BE2C (cell line): ENCODE measurements around the gene GALNT7.

Experiments
- DNase-seq: peaks from one replicate; pipeline ENCODE4 v3.0.0-alpha.2; 2020
- H3K27me3 ChIP-seq: fragments of 250-450 bp; sonication (Bioruptor Pico); 2 replicates; pipeline ENCODE4 v1.5.1; 2020; ENCODE audit warnings: mild to moderate bottlenecking
- H3K36me3 ChIP-seq: fragments of 250-450 bp; sonication (Bioruptor Pico); 2 replicates; pipeline ENCODE4 v1.5.1; 2020; ENCODE audit warnings: mild to moderate bottlenecking
- H3K4me1 ChIP-seq: fragments of 250-450 bp; sonication (Bioruptor Pico); 2 replicates; pipeline ENCODE4 v1.5.1; 2020
- H3K4me3 ChIP-seq: 2 replicates; pipeline ENCODE4 v1.5.1; 2011; ENCODE audit warnings: low read depth, low read length
- H3K9me3 ChIP-seq: fragments of 250-450 bp; sonication (Bioruptor Pico); 2 replicates; pipeline ENCODE4 v1.5.1; 2020
- TF ChIP-seq, protein P1 (sequence below): IDR thresholded peaks from 2 replicates; pipeline ENCODE4 v1.5.1; 2012; ENCODE audit warnings: mild to moderate bottlenecking, low read depth, low read length

The GALNT7 gene

DNA sequence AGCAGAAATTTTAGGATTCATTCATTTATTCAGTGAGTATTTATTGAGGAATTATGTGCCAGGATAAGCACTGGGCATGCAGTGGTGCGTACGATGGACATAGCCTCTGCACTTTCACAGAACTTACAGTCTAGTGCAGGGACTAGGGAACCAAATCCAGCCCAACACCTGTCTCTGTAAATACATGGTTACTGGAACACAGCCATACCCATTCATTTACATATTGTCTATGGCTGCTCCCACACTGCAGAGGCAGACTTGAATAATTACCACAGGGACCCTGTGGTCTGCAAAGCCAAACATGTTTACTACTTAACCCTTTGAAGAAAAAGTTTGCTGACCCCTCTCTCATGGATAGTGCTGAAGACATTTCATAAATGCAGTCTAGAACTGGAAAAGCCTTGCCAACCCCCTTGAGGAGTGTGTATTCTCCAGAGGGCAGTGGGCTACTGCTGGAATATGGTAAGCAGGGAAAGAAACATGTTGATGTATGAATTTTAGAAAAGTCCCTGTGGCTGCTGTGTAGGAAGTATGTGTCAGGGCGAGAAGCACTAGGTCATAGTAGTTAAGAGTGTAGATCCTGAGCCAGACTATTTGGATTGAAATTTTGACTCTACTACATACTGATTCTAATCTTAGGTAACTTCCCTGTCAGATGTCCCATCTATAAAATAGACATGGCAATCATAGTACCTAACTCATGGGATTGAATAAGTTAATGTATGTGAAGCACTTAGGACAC lies 75.5 kb downstream of the GALNT7 start:
- TF ChIP-seq, protein P1, sequence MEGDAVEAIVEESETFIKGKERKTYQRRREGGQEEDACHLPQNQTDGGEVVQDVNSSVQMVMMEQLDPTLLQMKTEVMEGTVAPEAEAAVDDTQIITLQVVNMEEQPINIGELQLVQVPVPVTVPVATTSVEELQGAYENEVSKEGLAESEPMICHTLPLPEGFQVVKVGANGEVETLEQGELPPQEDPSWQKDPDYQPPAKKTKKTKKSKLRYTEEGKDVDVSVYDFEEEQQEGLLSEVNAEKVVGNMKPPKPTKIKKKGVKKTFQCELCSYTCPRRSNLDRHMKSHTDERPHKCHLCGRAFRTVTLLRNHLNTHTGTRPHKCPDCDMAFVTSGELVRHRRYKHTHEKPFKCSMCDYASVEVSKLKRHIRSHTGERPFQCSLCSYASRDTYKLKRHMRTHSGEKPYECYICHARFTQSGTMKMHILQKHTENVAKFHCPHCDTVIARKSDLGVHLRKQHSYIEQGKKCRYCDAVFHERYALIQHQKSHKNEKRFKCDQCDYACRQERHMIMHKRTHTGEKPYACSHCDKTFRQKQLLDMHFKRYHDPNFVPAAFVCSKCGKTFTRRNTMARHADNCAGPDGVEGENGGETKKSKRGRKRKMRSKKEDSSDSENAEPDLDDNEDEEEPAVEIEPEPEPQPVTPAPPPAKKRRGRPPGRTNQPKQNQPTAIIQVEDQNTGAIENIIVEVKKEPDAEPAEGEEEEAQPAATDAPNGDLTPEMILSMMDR = no peak
- no peaks in the 10 kb centered on the region for H3K36me3 ChIP-seq
- H3K27me3 ChIP-seq = peaks cover 5% of the 10 kb centered on the region
- DNase-seq = no peak
- no peak overlapping the region for H3K4me3 ChIP-seq
- no peaks in the 10 kb centered on the region for H3K4me1 ChIP-seq
- H3K9me3 ChIP-seq = no peaks in the 10 kb centered on the region

DNA sequence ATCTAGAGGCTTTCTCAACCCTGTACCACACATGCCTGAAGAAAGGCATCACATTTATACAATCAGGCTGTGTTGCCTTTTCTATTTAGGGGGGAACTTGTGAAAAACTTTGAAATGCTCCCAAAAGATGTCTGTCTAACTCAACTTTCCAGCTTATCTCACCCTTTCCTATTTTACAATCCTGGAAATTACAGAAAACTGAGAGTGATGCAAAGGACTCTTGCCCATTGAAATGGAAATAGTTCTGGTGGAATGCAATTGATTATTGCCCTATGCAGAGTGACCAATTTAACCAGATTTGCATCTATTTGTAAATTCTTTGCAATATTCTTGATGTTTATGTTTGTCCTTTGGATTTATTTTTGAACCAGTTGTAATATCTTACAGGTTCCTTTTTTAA lies 77.3 kb downstream of the GALNT7 start:
- Histone ChIP-seq H3K4me1 (no peaks in the 10 kb centered on the region), H3K36me3 (no peaks in the 10 kb centered on the region), H3K9me3 (no peaks in the 10 kb centered on the region), H3K4me3 (no peak overlapping the region), H3K27me3 (peaks cover 5% of the 10 kb centered on the region)
- no peak for DNase-seq
- TF ChIP-seq, protein P1 = no peak

DNA sequence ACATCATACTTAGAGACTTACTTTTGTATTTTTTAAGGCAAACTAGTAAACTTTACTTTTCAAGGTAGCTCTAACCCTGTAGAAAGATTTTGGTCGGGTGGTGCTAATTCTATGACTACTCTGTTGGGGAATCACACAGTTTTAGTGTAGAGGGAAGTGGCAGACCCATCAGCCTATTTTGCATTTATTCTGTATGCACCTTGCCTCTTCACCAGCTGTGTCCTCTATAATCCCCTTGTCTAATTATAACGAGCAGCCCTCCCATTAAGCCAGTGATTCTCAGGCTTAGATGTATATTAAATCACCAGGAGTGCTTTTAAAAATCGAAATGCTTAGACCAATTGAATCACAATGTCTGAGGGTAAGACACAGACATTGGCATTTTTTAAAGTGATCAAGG lies 78.1 kb downstream of the GALNT7 start:
- no peak for DNase-seq
- Histone ChIP-seq H3K9me3 (no peaks in the 10 kb centered on the region), H3K4me1 (no peaks in the 10 kb centered on the region), H3K4me3 (no peak overlapping the region), H3K27me3 (peaks cover 5% of the 10 kb centered on the region), H3K36me3 (no peaks in the 10 kb centered on the region)
- TF ChIP-seq, protein P1 = no peak

DNA sequence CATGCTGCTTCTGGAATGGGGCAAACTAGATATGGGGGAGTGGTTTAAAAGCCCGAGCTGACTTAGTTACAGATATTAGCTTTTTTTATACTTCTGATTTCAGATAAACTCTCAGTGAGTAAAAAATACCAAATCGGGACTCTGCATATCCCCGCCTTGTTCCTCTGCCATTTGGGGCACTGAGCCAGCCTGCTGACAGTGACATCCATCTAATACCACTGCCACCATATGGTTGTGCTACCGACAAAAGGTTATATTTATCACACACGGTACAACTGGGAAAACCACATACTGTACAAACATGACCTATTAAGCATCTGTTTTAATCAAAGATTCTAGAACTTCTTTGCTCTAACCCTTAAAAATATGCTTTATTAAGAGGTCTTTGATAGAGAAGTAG lies 78.7 kb downstream of the GALNT7 start:
- no peak overlapping the region for H3K4me3 ChIP-seq
- H3K9me3 ChIP-seq = no peaks in the 10 kb centered on the region
- TF ChIP-seq, protein P1 = no peak
- no peak for DNase-seq
- H3K27me3 ChIP-seq = peaks cover 5% of the 10 kb centered on the region
- no peaks in the 10 kb centered on the region for H3K4me1 ChIP-seq
- no peaks in the 10 kb centered on the region for H3K36me3 ChIP-seq

DNA sequence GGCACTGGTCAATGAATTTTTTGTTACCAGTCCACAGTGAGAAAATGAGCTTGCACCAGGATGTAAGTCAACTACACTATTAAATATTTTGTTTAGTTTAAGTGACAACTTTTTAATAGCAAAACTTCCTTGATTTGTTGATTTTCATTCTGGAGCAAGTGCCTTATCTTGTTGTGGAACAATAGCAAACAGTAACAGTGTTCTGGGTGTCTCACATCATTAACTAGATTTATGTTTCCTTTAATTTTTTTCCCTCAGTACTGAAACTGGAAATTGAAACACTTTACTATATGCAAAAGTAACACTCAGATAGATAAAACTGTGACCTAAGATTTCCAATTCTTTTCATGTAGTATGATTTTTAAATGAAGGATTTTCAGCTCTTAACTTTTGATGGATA lies 80.1 kb downstream of the GALNT7 start:
- TF ChIP-seq, protein P1 = no peak
- H3K4me1 ChIP-seq = no peaks in the 10 kb centered on the region
- no peak overlapping the region for H3K4me3 ChIP-seq

More for the DNA sequence above, 80.1 kb downstream of the GALNT7 start:
- no peaks in the 10 kb centered on the region for H3K36me3 ChIP-seq
- H3K27me3 ChIP-seq = peaks cover 5% of the 10 kb centered on the region
- DNase-seq = no peak
- H3K9me3 ChIP-seq = no peaks in the 10 kb centered on the region
